Osteocyte (in vitro differentiated cells): ENCODE measurements around the gene LEMD2. TPM values are rescaled to one million over a fixed set of nuclear protein-coding genes. Genes with fewer than 3 reads are reported as not detected.

ENCODE experiments used
- DNase-seq: peaks from one replicate; pipeline ENCODE4 v3.0.0; 2021; ENCODE audit warnings: mixed read lengths; ENCODE audit not compliant: unreplicated experiment; ENCODE audit errors: extremely low spot score
- H3K27ac Mint-ChIP-seq: one replicate; pipeline ENCODE4 v1.8.0; 2021; ENCODE audit warnings: mild to moderate bottlenecking, mixed read lengths; ENCODE audit not compliant: unreplicated experiment
- H3K27me3 Mint-ChIP-seq: one replicate; pipeline ENCODE4 v1.8.0; 2021; ENCODE audit warnings: mixed read lengths; ENCODE audit not compliant: unreplicated experiment
- H3K36me3 Mint-ChIP-seq: one replicate; pipeline ENCODE4 v1.8.0; 2021; ENCODE audit warnings: mixed read lengths; ENCODE audit not compliant: unreplicated experiment
- H3K4me1 Mint-ChIP-seq: one replicate; pipeline ENCODE4 v1.8.0; 2021; ENCODE audit warnings: mixed read lengths; ENCODE audit not compliant: unreplicated experiment
- H3K4me3 Mint-ChIP-seq: one replicate; pipeline ENCODE4 v1.8.0; 2021; ENCODE audit warnings: mild to moderate bottlenecking, moderate library complexity, mixed read lengths; ENCODE audit not compliant: unreplicated experiment
- H3K9me3 Mint-ChIP-seq: one replicate; pipeline ENCODE4 v1.8.0; 2021; ENCODE audit warnings: mixed read lengths; ENCODE audit not compliant: unreplicated experiment
- total RNA-seq: library from RNA; stranded (reverse); gene quantifications from 2 replicates; pipeline ENCODE4 v1.2.1, GENCODE V29; 2021
- TF ChIP-seq, protein P1 (sequence below): fragments of 200-600 bp; sonication (generic); IDR thresholded peaks from 2 replicates; pipeline ENCODE4 v1.5.0; 2021; ENCODE audit warnings: antibody characterized with exemption, mild to moderate bottlenecking, moderate library complexity

Gene LEMD2
- total RNA-seq, 1 donor from 2014 or later = 70.4 TPM

DNA sequence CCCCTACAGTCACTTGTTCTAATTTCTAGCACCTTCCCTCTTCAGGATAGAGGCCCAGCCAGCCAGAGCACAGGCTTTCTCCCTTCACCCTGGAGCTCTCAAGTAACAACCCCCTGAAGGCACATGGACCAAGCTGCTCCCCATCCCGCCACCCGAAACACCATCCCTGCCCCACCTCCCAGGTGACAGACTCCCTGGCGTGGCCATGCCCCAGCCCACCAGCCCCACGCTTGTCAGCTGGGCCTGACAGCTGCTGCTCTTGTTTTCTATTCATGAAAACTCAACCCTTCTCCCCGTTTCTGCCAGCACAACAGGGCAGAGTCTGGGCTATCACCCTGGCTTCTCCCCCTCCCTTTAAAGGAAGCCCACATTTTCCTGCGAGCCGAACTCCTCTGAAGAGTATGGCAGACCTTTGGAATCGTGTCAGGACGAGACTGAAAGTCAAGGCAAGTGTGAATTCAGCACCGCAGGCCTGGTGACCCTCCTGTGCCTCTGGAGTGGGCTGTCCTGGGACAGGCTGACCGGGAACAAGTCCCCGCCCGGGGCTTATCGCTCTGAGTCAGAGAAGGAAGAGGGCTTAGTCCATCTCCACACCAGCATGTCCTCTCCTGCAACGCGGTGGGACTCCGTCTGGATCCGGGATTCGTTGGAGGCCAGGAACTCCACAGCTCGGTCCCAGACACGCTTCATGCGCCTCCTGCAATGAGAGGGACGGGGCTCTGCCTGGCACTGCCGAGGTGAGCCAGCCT lies 16.7 kb downstream of the LEMD2 start:
- H3K36me3 Mint-ChIP-seq = peaks cover 30% of the 10 kb centered on the region
- TF ChIP-seq, protein P1, sequence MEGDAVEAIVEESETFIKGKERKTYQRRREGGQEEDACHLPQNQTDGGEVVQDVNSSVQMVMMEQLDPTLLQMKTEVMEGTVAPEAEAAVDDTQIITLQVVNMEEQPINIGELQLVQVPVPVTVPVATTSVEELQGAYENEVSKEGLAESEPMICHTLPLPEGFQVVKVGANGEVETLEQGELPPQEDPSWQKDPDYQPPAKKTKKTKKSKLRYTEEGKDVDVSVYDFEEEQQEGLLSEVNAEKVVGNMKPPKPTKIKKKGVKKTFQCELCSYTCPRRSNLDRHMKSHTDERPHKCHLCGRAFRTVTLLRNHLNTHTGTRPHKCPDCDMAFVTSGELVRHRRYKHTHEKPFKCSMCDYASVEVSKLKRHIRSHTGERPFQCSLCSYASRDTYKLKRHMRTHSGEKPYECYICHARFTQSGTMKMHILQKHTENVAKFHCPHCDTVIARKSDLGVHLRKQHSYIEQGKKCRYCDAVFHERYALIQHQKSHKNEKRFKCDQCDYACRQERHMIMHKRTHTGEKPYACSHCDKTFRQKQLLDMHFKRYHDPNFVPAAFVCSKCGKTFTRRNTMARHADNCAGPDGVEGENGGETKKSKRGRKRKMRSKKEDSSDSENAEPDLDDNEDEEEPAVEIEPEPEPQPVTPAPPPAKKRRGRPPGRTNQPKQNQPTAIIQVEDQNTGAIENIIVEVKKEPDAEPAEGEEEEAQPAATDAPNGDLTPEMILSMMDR = no peak
- H3K4me1 Mint-ChIP-seq = peaks cover 53% of the 10 kb centered on the region
- H3K27ac Mint-ChIP-seq = peak overlapping the region; percentile 88
- peak overlapping the region; percentile 32 for H3K4me3 Mint-ChIP-seq
- DNase-seq = no peak
- H3K27me3 Mint-ChIP-seq = no peaks in the 10 kb centered on the region
- H3K9me3 Mint-ChIP-seq = peaks cover 1% of the 10 kb centered on the region

DNA sequence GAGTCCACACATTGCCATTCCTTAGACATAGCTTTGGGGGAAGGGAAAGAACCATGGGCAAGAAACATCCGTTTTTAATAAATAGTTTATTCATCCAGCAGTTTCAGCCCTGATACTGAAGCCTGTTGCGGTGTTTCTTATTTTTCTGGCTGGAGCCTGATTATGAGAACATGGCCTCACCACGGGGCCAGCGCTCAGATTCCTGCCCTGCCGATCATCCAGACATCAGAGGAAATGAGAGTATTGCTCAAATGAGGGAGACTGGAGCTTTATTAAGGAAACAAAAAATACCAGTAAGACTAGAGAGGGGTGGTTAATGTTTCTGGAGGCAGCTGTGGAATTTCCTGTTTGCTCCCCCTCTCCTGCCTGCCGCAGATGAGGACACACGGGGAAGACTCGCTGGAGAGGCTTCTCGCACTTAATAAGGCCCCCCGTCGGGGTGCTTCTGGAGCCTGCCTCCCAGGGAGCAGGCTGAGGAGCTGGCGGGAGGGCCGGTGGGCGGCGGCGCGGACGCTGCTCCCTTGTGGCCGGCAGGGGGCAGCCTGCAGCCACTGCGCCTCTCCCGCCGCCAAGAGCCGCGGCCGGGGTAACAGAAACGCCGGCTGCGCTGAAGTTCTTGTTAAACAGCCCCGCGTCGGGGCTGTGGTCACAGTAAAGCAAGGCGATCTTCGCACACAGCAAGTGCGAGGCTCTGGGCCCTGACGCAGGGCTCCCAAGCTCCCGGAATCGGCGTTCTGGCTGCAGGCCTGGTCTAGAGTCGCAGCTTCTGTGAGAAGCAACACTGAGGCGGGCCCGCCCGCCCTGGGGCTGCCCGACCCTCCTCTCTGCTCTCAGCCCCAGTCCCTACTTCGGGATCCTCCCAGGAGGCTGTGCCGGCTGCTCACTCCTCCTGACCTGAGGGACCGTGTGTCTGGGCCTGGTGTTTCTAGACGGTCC lies 17.5 kb downstream of the LEMD2 start:
- peaks cover 8% of the 10 kb centered on the region for H3K9me3 Mint-ChIP-seq
- H3K4me1 Mint-ChIP-seq = peaks cover 53% of the 10 kb centered on the region
- peak; percentile 98 for DNase-seq
- no peaks in the 10 kb centered on the region for H3K27me3 Mint-ChIP-seq
- H3K36me3 Mint-ChIP-seq = peaks cover 26% of the 10 kb centered on the region
- H3K4me3 Mint-ChIP-seq = peak overlapping the region; percentile 32
- H3K27ac Mint-ChIP-seq = peak overlapping the region; percentile 89
- TF ChIP-seq, protein P1 = peak; percentile 100

DNA sequence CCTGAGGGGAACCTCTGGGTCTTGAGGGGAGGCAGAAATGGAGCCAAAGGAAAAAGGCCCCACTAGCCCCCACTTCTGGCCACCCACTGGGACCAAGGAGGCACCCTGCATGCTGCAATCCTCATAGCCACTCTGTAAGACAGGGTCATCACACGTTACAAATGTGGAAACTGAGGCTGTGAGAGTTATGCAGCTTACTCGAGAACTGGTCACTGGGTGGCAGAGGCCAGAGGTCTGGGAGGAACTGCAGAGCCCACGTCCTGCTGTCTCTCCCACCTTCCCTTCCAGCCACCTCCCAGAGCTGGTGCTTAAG lies 18.1 kb downstream of the LEMD2 start:
- Mint-ChIP-seq H3K9me3 (peaks cover 9% of the 10 kb centered on the region), H3K4me1 (peaks cover 53% of the 10 kb centered on the region), H3K27me3 (no peaks in the 10 kb centered on the region), H3K27ac (peak overlapping the region; percentile 89), H3K4me3 (no peak overlapping the region), H3K36me3 (peaks cover 19% of the 10 kb centered on the region)
- DNase-seq = no peak
- TF ChIP-seq, protein P1 = no peak

DNA sequence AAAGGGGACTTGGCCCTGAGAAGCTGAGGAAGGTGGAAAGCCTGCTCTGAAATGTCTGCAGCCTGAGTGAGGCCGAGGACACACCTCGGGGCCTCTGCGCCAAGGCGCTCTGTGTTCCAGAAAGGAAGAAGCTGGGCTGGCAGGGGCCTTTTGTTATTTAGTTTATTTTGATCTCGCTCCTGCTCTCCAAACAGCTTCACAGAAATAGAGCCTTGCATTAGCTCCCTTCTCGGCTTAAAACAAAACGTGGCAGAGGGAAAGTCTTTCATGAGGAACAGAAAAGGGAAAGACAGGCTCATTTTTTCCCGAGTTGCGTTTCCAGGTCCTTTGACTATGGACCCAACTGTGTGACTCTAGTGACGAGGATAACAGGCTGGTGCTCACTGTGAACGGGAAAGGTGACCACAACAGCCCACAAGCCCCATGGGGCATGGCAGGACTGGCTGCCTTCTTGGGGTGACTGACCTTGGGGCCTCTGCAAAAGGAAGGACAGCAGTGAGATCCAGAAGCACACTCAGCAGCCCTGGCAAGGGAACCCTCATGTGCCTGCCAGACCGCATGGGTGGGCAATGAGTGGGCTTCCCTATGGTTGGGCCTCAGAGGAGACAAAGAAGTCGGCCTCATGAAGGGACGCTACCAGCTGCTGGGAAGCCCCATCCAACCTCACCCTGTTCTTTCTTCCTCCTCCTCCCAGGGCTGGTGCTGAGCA lies 18.7 kb downstream of the LEMD2 start:
- Mint-ChIP-seq H3K27me3 (no peaks in the 10 kb centered on the region), H3K4me3 (no peak overlapping the region), H3K4me1 (peaks cover 53% of the 10 kb centered on the region), H3K36me3 (peaks cover 14% of the 10 kb centered on the region), H3K9me3 (peaks cover 9% of the 10 kb centered on the region), H3K27ac (peak overlapping the region; percentile 89)
- TF ChIP-seq, protein P1 = no peak
- DNase-seq = no peak
